NCI-H128 (cell line): Measurements from ENCODE around the gene MVD.
"Not testable (repeated sequence)": the region's sequence is repeated elsewhere in the genome, so short reads cannot be mapped to it uniquely, and the experiment has no call there.

Experiments used
- DNase-seq: peaks from one replicate; lab custom pipeline; 2025; ENCODE audit not compliant: unreplicated experiment; lab: John Stamatoyannopoulos, UW

MVD gene

DNA sequence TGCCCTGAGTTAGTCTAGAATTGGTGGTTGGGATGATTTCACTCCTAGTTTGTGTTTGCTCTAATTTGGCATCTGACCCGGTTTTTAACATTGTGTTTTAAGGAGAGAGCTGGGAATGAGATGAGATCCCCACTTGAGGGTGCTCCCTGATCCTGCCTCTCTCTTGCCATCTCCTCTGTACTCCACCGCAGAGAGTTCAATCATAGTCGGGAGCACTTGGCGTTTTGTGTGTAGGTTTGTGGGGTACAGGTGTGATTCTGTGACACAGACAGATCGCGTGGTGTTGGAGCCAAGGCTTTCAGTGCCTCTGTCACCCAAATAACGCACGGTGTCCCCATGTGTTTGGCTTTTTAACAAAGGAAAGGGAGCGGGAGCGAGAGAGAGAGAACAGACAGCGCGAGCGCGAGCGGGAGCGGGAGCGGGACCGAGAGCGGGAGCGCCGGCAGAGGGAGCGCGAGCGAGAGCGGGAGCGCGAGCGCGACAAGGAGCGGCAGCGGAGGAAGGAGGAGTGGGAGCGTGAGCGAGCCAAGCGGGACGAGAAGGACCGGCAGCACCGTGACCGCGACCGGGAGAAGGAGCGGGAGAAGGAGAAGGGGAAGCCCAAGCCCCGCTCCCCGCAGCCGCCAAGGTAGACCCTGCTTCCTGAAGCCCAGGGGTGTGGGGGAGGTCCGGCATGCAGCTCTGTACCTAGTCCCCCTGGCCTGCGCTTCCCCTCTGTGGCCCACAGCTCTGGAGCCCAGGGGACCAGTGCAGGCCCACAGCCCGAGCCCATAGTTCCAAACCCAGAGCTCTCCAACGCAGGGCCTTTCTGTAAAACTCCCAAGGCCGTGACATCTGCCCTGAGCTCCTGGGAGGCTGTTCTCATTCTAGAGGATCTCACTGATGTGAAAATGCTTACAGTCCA is 51.7 kb downstream of the MVD start:
- no peak for DNase-seq

DNA sequence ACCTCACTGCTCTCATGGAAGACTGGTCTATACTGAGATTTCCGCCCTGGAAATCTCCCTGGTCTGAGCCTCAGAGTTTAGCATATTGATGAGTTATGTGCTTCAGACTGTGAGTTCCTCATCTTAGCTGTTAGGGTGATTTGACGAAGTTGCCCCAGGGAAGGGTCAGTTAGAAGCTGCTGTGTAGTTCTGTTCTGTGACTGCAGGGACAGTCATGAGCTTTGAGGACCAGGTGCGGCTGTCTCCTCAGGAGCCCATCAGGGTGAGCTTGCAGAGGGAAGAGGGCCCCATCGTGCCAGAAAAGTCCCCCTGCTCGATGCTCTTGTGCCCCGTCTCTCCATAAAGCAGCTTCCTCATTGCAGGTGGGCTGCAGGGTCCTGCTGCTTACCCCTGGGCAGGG is 52.8 kb downstream of the MVD start:
- no peak for DNase-seq

DNA sequence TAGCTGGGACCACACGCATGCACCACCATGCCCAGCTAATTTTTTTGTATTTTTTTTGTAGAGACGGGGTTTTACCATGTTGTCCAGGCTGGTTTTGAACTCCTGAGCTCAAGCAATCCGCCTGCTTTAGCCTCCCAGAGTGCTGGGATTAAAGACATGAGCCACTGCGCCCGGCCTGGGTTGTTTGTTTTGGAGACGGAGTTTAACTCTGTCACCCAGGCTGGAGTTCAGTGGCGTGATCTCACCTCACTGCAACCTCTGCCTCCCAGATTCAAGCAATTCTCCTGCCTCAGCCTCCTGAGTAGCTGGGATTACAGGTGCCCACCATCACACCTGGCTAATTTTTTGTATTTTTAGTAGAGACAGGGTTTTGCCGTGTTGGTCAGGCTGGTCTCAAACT is 53.5 kb downstream of the MVD start:
- DNase-seq: not testable (repeated sequence)

GRCh38 chr16:88608076-88608475 is 54.8 kb downstream of the MVD start:
- no peak for DNase-seq

- no peak for DNase-seq
Measured at GRCh38 chr16:88606148-88606757, 56.6 kb downstream of the MVD start.

DNA sequence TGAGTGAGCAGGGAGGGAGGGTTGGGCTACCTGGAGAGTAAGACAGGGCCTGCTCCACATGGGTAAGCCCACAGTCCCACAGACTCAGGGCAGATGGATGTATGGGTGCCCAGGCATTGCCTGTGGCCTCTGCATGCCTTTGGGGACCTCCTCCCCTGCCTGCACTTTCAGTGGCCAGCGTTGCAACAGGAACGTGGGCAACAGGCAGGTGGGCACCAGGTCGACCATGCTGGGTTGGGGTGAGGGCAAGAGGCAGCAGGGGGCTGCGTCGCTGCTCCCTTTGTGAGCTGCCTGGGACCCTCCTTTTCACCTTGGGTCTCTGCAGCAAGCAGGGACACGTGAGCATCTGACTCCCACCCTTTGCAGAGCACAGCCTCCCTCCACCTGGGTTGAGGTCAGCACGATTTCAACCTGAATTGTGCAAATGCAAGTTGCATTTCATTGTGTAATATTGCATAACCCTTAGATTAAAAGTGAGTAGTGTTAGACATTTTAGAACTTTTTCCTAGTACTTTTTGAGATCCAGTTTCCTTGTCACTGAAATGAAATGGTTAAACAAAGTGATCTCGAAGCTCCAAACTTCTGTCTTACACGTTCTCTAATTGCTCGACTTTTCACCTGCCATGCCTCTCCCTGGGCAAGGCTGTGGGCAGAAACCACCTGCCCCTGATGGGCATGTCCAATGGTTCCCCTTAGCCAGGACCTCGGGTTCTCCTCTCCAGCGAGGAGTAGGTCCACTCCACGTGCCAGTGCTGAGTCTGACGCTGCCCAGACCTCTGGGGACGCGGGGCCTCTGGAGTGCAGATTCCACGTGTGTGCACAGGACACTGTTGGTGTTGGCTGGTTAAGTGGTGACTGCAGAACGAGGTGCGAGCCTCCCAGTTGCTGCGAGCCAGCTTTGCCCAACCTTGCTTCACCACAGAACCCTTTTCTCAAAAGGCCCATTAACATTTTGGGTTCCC is 57.4 kb downstream of the MVD start:
- no peak for DNase-seq

DNA sequence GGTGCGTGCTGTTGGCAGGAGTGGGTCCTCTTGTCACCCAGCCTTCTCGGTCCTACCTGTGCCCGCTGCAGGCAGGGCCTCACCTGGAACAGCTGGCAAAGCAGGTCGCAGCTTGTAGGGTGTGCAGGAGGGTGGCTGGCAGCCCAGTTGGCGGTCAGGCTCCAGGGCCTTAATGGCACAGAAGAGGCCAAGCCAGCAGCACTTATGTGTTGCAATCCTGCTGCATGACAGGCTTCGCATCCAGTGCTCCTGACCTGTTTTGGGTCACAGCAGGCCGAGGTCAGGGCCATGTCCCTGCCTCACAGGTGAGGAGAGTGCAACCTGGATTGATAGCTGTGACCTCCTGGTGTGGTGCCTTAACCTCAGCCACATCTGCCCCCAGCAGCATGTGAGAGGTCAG is 60.8 kb downstream of the MVD start:
- DNase-seq: no peak
